ENCODE data around the gene SF1.

Gene SF1

GRCh38 chr11:64744544-64745188, 33.7 kb downstream of the SF1 start:
- no peak for DNase-seq

- DNase-seq: no peak
Measured at GRCh38 chr11:64743591-64744543, 34.5 kb downstream of the SF1 start, which contains the start of gene RASGRP2. TSS of gene RASGRP2 (minus strand) at chr11:64744142. CDS start at chr11:64742866, 1,276 bp downstream.

- peak; percentile 20 for DNase-seq
Measured at GRCh38 chr11:64742889-64743590, 35.3 kb downstream of the SF1 start.

GRCh38 chr11:64742087-64742888, 36.1 kb downstream of the SF1 start:
- DNase-seq: peak; percentile 20

GRCh38 chr11:64741375-64742086, 36.8 kb downstream of the SF1 start:
- DNase-seq: no peak

GRCh38 chr11:64739871-64740270, 38.5 kb downstream of the SF1 start:
- DNase-seq: no peak

GRCh38 chr11:64736654-64737053, 41.7 kb downstream of the SF1 start:
- DNase-seq: no peak

- no peak for DNase-seq
Measured at GRCh38 chr11:64735725-64736259, 42.5 kb downstream of the SF1 start.

- no peak for DNase-seq
Measured at GRCh38 chr11:64734811-64735724, 43.3 kb downstream of the SF1 start.

- DNase-seq: no peak
Measured at GRCh38 chr11:64731601-64732000, 46.7 kb downstream of the SF1 start.

GRCh38 chr11:64729851-64730382, 48.4 kb downstream of the SF1 start:
- DNase-seq: no peak

GRCh38 chr11:64728757-64729365, 49.5 kb downstream of the SF1 start:
- DNase-seq: no peak

- DNase-seq: no peak
Measured at GRCh38 chr11:64726867-64727530, 51.3 kb downstream of the SF1 start.

- no peak for DNase-seq
Measured at GRCh38 chr11:64726211-64726641, 52.1 kb downstream of the SF1 start.

GRCh38 chr11:64724863-64725532, 53.3 kb downstream of the SF1 start:
- no peak for DNase-seq

- no peak for DNase-seq
Measured at GRCh38 chr11:64723907-64724862, 54.2 kb downstream of the SF1 start.

Measured in NCI-H226 (cell line).